HG02852 (cell line): ENCODE measurements around the gene RFTN1.

Source experiments
- ATAC-seq: cut with Tn5 transposase; IDR thresholded peaks from one replicate; pipeline ENCODE4 v1.9.1; 2021; ENCODE audit warnings: mild to moderate bottlenecking, moderate library complexity; ENCODE audit not compliant: unreplicated experiment

Gene RFTN1

DNA sequence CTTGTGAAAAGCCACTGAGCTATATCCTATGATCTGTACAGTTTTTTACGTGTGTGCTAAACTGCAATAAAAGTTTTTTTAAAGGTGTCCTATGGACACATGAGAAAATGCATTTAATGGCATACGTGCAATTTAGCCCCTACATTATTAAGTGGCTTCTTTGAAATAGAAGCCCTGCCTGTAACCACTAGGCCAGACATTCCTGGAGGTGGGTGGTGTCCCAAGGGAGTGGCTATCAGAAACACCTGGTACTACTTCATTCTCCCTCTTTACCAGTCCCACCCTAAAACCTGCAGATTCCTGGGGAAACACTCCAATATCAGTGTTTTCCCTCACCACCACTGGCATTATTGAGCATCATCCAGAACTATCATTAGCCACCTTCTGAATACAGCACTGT, 148.5 kb downstream of the RFTN1 start:
- ATAC-seq, result no peak

DNA sequence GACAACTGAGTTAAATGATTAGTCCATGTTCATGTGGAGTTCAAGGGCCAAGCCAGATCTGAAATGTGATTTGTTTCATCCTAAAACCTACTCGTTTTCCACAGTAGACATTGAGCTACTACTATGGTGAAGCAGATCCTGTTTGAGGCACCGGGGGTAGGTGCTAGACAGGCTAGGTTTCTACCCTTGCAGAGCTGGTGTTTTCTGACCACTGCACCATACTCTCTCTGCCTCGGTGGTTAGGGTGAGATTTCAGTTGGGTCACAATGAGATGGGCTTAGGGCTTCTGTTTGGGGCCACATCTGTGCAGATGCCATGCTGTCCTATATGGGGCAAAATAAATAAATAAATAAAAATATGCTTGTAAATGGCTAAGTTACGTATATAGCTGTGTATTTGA, 149.2 kb downstream of the RFTN1 start:
- ATAC-seq, result no peak

DNA sequence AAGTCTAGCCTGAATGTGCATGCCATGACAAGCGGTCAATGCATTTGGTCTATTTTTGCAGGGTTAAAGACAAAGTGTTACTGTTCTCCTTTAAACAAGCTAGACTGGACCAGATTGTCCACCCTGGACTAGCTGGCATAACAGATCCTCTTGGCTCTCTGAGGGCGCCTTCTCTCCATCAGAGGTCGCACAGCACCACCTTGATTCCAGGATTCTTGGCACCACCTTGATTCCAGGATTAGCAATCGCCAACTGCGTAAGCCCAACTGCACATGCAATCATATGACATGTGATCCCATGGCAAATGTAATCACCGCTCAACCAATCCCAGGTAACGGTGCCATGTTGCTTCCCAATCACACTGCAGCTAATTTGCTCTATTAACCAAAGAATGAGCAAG, 149.9 kb downstream of the RFTN1 start:
- ATAC-seq, result no peak

DNA sequence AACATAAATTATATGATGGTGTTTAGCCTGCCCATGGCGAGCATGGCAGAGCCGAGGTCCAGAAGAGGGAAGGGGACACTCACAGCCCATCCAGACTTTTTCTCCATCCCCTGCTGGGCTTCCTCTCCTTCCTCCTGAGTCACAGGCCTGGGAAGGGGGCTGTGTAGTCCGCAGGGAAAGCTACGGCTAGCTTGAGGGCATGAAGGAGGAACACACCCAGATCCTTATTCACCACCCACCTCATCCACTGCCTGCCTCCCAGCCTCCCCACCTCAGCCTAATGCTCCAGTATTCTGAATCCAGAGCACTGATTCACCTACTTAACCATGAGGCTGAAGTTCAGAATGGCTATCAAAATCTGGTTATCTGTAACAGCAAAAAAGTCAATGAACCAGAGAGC, 150.7 kb downstream of the RFTN1 start:
- ATAC-seq, result no peak

DNA sequence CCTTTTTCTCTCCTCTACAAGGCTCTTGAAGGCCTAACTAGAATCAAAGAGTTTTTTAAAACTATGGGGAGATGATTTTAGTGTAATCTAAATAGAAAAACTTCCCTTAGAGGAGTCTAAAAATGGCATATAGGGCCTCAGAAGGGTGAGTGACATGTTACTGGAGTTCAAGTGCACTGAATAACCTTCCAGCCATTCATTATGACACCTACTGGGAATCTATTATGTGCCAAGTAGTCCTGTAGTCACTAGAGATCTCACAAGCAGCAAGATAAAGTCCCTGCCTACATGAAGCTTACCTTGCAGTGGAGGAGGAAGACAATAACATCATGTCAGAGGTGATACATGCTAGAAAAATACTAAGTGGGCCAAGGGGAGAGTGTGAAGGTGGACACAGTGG, 152.4 kb downstream of the RFTN1 start:
- no peak for ATAC-seq

DNA sequence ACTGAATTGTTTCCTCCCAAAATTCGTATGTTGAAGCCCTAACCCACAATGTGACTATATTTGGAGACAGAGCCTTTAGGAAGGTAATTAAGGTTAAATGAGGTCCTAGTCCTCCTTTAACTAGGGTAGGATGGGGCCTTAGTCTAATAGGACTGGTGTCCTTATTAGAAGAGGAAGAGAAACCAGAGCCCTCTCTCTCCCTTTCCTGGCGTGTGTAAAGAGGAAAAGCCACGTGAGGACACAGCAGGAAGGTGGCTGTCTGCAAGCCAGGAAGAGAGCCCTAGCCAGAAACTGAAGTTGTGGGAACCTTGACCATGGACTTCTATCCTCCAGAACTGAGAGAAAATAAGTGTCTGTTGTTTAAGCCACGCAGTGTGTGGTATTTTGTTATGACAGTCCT, 154.2 kb downstream of the RFTN1 start:
- no peak for ATAC-seq

DNA sequence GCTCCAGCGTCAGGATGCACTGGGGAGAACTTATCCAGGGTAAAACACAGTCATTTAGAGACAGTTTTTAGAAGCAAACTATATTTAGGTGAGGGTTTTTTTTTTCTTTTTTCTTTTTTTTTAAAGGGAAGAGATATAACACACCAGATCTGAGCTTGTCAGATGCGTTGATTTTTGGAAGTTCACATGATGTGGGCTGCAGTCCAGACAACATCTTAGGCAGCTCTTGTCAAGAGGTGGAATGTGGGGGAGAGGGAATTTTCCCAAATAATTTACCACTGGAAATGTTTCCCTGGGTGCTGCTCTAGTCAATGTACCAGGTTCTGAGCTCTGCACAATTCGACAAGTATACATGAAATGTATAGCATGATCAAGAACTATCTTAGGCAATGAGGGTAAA, 155.2 kb downstream of the RFTN1 start:
- ATAC-seq, result no peak

DNA sequence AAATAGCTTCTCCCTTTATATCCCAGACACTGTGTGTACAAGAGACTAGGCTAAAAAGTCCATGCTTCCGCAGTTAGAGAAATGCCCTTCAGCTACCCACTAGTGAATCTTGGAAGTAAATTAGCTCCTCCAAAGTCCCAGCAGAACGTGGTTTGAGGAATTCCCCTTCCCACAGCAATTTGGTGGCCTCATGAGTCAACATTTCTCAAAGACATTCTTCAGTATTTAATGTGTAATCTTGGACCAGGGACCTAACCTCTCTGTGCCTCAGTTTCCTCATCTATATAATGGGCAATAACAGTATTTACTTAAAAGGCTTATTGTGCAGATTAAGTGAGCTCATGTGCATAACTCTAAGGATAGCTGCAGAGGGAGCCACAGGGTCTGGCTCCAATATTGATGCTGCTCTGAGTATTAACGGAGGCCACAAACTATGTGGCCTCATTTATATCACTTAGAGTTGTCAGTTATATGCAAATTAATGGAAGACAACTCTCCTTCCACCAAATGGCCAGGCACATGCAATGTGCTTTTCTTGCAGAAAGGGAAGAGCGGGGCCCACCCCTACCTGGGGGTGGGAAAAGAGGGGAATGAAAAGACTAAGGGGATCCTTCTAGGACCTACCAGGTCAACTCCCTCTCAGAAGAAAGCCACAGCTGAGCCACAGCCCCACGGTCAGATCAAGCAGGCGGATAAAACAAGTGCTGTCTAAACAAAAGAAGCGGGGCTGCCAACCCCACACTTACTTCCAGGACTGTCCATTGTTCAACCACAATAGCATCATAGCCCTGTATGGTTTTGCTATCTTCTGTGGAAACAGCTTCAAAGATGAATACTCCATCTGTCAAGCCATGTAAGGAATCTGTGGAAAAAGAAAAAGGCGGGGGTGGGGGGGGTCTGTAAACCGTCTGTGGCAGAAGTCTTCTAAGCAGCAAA, 156.0 kb downstream of the RFTN1 start:
- no peak for ATAC-seq

DNA sequence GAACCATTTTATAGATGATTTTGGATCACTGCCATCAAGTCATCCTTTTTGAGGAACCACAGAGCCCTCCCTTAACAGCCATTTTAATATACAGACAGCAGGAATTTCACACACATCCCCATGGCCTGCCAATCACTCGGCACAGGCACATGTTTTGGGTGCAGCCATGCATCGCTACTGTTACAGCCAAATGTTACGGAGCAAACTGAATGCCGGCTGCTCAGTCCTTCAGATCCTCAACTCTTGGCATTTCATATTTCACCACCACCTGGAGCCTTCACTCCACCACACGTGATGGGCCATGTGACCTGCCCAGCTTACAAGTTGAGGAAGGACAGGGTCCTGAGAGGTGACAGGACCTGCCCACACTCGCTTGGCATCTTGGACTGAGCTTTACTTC, 157.7 kb downstream of the RFTN1 start:
- ATAC-seq, result no peak

DNA sequence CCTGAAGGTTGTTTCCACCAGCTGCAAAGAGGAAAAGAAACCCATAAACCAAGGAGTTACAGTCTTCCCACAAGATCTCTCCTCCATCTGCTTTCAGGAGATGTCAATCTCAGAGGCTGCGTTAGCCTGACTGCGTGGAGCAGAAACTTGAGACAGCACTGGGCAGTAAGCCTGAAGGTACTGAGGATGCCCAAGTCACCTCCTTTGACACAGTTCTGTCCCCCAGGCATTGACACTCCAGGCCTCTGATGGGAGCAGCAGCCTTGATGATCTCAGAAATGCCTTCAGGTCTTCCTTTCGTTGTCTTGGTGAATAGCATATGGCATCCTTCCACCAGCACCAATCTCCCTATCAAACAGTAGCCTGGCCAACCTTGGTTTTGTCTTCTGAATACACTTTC, 159.2 kb downstream of the RFTN1 start:
- ATAC-seq, result no peak

DNA sequence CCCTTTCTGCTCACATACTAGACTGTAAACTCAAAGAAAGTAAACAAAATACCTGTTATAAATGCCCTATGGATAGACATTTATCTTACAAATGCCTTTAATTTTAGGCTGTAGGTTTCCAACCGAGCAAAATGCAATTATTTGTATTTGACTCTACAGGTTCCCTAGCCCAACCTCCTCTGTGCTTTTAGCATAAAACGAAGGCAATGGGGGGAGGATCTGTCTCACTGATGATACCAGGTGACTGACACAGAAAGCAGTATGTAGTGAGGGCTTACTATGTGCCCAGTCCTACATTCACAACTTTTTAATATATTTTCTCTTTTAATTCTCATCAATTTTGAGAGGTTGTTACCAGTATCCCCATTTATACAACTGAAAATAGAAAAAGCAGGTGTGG, 161.1 kb downstream of the RFTN1 start:
- ATAC-seq, result no peak

DNA sequence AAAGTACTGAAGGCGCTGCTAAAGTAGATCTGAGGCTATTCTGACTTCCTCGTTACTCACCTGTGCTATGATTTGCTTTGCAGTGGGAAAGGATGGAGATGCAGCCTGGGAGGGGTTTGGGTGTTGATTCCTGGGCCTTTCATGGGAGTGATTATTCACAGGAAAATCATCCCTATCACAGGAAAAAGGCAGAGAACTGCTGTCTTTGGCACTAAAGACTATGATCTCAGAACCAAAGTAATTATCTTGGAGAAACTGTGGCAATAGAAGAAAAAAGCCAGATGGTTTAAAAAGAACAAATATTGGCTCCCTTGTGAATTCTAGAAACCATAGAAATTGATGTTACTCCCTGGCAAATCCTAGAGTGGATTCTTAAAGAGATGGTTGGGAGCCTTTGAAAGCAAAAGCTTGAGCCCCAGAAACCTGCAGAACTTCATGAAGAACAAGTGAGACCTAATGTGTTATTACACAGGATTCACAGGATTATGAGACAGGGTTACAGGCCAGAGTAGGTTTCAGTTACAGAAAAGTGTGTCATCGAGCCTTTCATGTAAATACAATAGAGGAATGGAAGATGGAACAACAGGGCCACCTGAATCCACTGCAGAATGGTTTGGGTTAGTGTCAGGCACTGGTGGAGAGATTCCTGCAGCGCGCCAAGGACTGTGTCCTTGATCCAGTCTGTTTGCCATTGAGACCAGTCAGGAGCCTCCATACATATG, 162.7 kb downstream of the RFTN1 start:
- no peak for ATAC-seq

DNA sequence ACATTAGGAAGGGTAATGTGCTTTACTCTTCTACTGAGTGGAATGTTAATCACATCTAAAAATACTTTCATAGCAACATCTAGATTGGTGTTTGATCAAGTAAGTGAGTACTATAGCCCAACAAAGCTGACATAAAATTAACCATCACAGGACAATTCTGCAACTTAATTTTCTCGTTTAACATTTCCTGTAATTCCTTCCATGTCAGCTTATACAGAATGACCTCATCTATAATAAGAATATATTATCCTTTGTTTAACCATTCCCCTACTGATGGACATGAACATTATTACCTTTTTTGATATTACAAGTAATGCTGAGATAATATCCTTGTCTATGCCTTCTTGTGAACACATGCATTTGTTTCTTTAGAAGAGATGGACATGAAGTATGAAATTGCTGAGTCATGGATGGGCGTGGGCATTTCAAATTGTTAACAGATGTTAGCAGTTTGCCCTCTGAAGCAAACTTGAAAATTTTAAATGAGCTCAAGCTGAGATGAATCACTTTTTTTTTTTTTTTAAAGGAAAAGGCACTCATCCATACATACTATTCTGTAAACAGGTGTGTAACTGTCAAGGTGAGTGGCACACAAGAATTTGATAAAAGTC, 163.4 kb downstream of the RFTN1 start:
- no peak for ATAC-seq

DNA sequence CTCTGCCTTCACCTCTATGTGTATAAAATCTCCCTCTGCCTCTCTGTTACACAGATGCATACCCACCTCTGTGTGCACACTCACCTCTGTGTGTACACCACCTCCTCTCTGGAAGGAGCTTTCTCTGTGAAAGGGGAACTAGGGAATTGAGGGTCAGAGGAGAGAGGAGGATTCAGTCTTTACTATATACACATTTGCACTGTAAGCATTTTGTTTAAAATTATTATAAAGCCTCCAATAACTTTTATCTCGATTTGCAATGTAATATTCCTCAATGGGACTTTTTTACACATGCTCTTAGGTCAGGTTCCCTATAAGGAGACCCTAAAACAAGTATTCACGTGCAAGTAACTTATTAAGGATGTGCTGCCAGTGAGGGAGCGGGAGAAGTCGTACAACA, 166.0 kb downstream of the RFTN1 start:
- ATAC-seq, result no peak

DNA sequence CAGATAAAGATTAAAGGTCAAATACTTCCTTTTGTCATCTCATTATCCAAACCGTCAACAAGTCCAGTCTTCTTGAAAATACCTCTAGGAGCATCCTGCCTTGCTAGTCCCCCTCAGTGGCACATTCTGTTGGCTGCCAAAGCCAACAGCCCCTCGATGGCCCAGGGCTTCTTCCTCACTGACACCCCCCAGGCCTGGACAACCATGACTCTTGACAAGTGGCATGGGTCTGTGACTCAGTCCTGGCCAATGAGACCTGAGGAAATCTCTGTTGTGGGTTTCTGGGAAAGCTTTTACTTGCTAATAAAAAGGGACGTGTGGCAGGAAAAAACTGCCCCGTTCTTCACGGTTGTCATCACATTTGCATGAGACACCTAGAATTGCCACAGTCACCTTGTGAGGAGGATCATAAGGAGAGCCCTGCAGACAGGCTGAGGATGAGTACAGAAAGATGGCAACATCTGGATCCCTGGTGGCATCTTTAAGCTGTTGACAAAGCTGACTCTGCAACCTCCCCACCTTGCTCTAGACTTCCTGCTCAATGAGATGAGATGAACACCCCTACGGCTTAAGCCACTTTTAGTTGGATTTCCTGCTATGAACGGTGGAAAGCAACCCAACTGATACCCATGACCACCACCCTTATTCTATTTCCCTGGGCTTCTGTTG, 167.0 kb downstream of the RFTN1 start:
- ATAC-seq, result no peak

DNA sequence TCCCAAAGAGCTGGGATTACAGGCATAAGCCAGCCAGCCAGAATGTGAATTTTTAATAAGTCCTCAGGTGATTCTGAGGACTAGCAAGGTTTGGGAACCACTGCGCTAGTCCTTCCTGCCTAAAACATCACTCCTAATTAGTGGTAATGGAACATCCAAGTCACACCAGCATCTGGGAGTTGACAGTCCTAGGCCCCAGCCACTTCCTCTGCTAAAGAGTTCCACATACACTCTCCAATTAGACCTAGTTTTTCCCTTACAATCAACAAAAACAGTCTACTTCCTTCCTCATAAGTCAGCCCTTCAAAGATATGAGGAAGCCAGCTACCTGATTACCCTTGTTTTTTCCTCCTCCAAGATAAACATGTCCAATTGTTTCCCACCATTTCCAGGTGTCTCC, 170.4 kb downstream of the RFTN1 start:
- no peak for ATAC-seq

DNA sequence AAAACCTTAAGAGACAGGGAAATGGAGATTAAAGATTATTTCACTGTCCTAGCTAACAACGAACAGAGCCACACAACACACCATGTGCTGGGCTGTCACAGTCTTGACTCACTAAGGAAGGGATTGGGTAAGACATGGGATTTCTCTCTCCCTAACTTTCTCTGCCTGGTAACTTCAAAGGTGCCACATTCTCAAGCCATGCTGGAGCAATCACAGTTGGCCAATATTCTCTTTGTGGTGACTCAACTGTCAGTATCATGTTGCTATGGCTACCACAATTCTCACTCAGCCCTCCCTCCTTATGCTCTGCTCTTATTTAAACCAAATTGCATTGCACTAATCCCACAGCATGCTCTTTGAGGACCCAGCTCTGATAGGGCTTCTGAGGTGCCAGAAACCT, 174.5 kb downstream of the RFTN1 start:
- ATAC-seq, result peak; percentile 35

DNA sequence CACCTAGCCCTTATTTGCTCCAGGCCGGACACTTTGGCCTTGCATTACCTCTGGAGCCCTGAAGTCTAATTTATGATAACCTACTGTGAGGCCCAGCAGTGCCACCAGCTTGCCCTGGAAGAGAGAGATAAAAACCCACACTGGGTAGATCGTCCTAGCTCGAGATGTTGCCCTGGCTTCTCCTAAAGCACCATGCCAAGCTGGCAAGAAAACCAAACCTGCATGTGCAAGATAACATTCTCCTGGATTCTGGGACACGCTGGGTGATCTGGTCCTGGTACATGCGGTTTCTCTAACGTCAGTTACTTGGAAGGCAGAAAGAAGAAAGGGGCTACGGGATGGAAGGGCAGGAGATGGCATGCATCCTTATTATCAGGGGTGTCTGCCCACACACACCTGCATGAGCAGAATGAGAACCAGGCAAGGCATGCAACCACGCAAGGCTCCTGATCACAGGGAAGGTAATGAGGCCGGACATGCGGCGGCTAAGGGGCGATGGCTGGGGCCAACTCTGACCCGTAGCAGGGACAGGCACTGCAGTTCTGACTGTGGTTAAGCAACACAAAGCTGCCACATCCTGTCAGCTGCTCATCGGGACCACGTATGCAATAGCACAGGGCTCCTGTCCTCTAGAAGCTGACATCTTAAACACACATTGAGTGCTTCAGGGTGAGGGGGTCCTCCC, 175.5 kb downstream of the RFTN1 start:
- peak; percentile 74 for ATAC-seq

DNA sequence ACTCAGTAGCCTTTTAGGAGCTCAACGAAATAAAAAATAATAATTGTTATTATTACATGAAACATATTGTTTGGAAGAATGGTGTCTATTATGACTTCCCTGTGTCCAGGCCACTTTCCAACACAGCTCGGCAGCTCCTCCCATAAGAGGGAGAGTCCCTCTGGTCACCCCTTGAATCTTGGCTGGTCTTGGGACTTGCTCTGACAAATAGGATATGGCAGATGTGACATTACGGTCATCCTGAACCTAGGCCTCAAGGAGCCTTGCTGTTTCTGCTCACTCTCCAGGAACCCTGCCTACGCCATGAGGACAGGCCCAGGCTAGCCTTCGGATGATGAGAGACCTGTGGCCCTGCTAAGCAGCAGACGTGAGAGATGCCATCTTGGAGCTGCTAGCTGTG, 176.7 kb downstream of the RFTN1 start:
- ATAC-seq, result no peak

DNA sequence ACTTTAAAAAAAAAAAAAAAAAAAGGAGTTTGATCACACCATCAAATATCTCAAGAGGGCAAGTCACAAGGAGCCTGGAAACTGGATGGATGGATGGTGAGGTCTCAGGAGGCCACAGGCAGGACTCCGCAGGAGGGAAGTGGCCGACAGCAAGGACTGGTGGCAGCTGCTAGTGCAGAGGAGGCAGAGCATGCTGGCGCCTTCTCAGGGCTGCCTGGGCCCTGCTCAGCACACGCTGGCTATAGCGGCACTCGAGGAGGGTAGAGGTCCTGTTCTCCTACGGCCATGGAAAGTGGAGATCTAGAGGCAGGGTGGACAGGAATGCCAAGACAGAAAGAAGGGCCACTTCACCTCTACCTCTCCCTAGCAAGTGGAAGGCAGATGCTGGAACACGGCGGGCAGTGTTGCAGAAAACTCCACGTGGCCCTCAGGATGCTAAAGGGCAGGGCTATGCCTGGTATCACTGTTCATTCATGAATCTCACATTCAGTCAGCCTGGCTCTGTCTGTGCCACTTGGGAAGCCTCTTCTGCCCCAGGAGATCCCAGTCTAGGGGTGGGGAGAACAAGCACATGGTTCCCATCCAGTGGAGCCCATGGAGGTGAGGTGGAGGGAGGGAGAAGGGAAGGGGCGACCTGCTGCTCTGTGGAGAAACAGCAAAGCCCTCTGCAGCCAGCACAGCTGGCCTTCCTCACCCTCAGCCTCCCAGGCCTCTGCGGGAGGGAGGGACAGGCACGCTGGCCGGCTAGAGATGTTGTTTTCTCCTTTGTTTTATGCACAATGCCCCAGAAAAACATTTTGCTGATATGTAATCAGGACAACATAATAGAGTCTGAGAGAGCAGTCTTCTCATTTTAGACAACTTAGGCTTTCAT, 177.5 kb downstream of the RFTN1 start:
- no peak for ATAC-seq
